H9 (cell line): ENCODE results near the gene TIMM8B. TPM values are rescaled to one million over a fixed set of nuclear protein-coding genes. Genes with fewer than 3 reads are reported as not detected.
A peak's percentile ranks its signal among the peaks of the same experiment; 100 is the strongest.

Experiments
- DNase-seq: peaks from one replicate; pipeline ENCODE4 v3.0.0-alpha.2; 2017
- H2AFZ ChIP-seq: one replicate; pipeline ENCODE4 v1.6.1; 2013; ENCODE audit warnings: mild to moderate bottlenecking, low read length, control low read depth, moderate library complexity
- H2AK5ac ChIP-seq: 2 replicates; pipeline ENCODE4 v1.6.1; 2013; ENCODE audit warnings: low read length, control low read depth, mixed read lengths; ENCODE audit not compliant: insufficient read length
- H2BK120ac ChIP-seq: one replicate; pipeline ENCODE4 v1.6.1; 2013; ENCODE audit warnings: low read depth, mild to moderate bottlenecking, low read length, control low read depth, inconsistent platforms; ENCODE audit not compliant: poor library complexity, severe bottlenecking
- H2BK12ac ChIP-seq: 2 replicates; pipeline ENCODE4 v1.6.1; 2013; ENCODE audit warnings: low read length, control low read depth, mixed read lengths, low read depth; ENCODE audit not compliant: insufficient read length
- H2BK15ac ChIP-seq: 2 replicates; pipeline ENCODE4 v1.6.1; 2013; ENCODE audit warnings: low read depth, low read length, control low read depth
- H2BK20ac ChIP-seq: one replicate; pipeline ENCODE4 v1.6.1; 2013; ENCODE audit warnings: low read depth, mild to moderate bottlenecking, low read length, control low read depth, inconsistent platforms; ENCODE audit not compliant: poor library complexity, severe bottlenecking
- H2BK5ac ChIP-seq: 2 replicates; pipeline ENCODE4 v1.6.1; 2013; ENCODE audit warnings: low read length, control low read depth, mixed read lengths; ENCODE audit not compliant: insufficient read length
- H3K14ac ChIP-seq: 2 replicates; pipeline ENCODE4 v1.6.1; 2013; ENCODE audit warnings: low read length, control low read depth; ENCODE audit not compliant: insufficient read depth
- H3K18ac ChIP-seq: 2 replicates; pipeline ENCODE4 v1.6.1; 2013; ENCODE audit warnings: low read depth, mild to moderate bottlenecking, mixed read lengths, low read length, control low read depth; ENCODE audit not compliant: insufficient read length
- H3K23ac ChIP-seq: 2 replicates; pipeline ENCODE4 v1.6.1; 2013; ENCODE audit warnings: low read length, control low read depth, mixed read lengths, low read depth; ENCODE audit not compliant: insufficient read length
- H3K23me2 ChIP-seq: 2 replicates; pipeline ENCODE4 v1.6.1; 2013; ENCODE audit warnings: low read depth, mild to moderate bottlenecking, mixed read lengths, low read length, control low read depth; ENCODE audit not compliant: insufficient read length, poor library complexity, severe bottlenecking
- H3K27ac ChIP-seq: 2 replicates; pipeline ENCODE4 v1.5.1; 2013; ENCODE audit warnings: low read length, control low read depth, mixed read lengths, low read depth; ENCODE audit not compliant: insufficient read length
- H3K27me3 ChIP-seq: 2 replicates; pipeline ENCODE4 v1.6.1; 2013; ENCODE audit warnings: low read length, control low read depth, inconsistent platforms; ENCODE audit not compliant: insufficient read depth
- H3K4ac ChIP-seq: 2 replicates; pipeline ENCODE4 v1.6.1; 2013; ENCODE audit warnings: low read depth, mild to moderate bottlenecking, control low read depth, inconsistent platforms, low read length, moderate library complexity
- H3K4me1 ChIP-seq: 2 replicates; pipeline ENCODE4 v1.6.1; 2013; ENCODE audit warnings: low read length, control low read depth, inconsistent platforms; ENCODE audit not compliant: insufficient read depth
- H3K4me2 ChIP-seq: 2 replicates; pipeline ENCODE4 v1.6.1; 2013; ENCODE audit warnings: low read length, control low read depth, mixed read lengths; ENCODE audit not compliant: insufficient read length, insufficient read depth
- H3K56ac ChIP-seq: 2 replicates; pipeline ENCODE4 v1.6.1; 2013; ENCODE audit warnings: low read depth, mild to moderate bottlenecking, mixed read lengths, low read length, control low read depth; ENCODE audit not compliant: insufficient read length
- H3K79me1 ChIP-seq: 2 replicates; pipeline ENCODE4 v1.6.1; 2013; ENCODE audit warnings: low read depth, mild to moderate bottlenecking, moderate library complexity, low read length, control low read depth, inconsistent platforms; ENCODE audit not compliant: insufficient read depth, poor library complexity, severe bottlenecking
- H3K79me2 ChIP-seq: 2 replicates; pipeline ENCODE4 v1.6.1; 2013; ENCODE audit warnings: low read length, control low read depth, inconsistent platforms; ENCODE audit not compliant: insufficient read depth
- H3K9ac ChIP-seq: 2 replicates; pipeline ENCODE4 v1.6.1; 2013; ENCODE audit warnings: low read length, control low read depth, mixed read lengths; ENCODE audit not compliant: insufficient read length; ENCODE audit errors: extremely low read depth
- H3K9me3 ChIP-seq: one replicate; pipeline ENCODE4 v1.6.1; 2013; ENCODE audit warnings: low read depth, low read length, inconsistent platforms; ENCODE audit not compliant: control insufficient read depth
- H3T11ph ChIP-seq: one replicate; pipeline ENCODE4 v1.6.1; 2013; ENCODE audit warnings: mild to moderate bottlenecking, low read length, control low read depth, inconsistent platforms
- H4K20me1 ChIP-seq: one replicate; pipeline ENCODE4 v1.6.1; 2013; ENCODE audit not compliant: control insufficient read depth, insufficient read length, insufficient read depth
- H4K5ac ChIP-seq: 2 replicates; pipeline ENCODE4 v1.6.1; 2013; ENCODE audit warnings: low read depth, mild to moderate bottlenecking, mixed read lengths, low read length, control low read depth; ENCODE audit not compliant: insufficient read length
- H4K8ac ChIP-seq: replicated peaks from 2 replicates; pipeline ENCODE4 v1.6.1; 2013; ENCODE audit warnings: low read length, control low read depth, mixed read lengths, low read depth; ENCODE audit not compliant: insufficient read length
- H4K91ac ChIP-seq: 2 replicates; pipeline ENCODE4 v1.6.1; 2013; ENCODE audit warnings: low read depth, mild to moderate bottlenecking, moderate library complexity, mixed read lengths, low read length, control low read depth; ENCODE audit not compliant: insufficient read length
- H3K27ac Mint-ChIP-seq, 3 experiments: 2 replicates in 2 of 3; 3 replicates in 1 of 3; pipeline ENCODE4 v1.8.0; 2020 to 2021; ENCODE audit warnings: mixed read lengths in 3 of 3, mild to moderate bottlenecking in 1 of 3, moderate library complexity in 1 of 3
- H3K27me3 Mint-ChIP-seq: 2 replicates; pipeline ENCODE4 v1.8.0; 2021; ENCODE audit warnings: low read depth, mild to moderate bottlenecking, moderate library complexity, mixed read lengths
- H3K36me3 Mint-ChIP-seq, 3 experiments: 2 replicates in 2 of 3; 3 replicates in 1 of 3; pipeline ENCODE4 v1.8.0; 2020 to 2021; ENCODE audit warnings: low read depth in 3 of 3, mixed read lengths in 3 of 3; ENCODE audit not compliant: insufficient read depth in 1 of 3
- H3K4me1 Mint-ChIP-seq, 2 experiments: 2 replicates each; pipeline ENCODE4 v1.8.0; 2020; ENCODE audit warnings: mixed read lengths in 2 of 2
- H3K4me3 Mint-ChIP-seq, 2 experiments: 2 replicates in 1 of 2; 3 replicates in 1 of 2; pipeline ENCODE4 v1.8.0; 2020 to 2021; ENCODE audit warnings: mild to moderate bottlenecking in 2 of 2, mixed read lengths in 2 of 2, moderate library complexity in 1 of 2
- H3K9me3 Mint-ChIP-seq, 2 experiments: 2 replicates in 1 of 2; 3 replicates in 1 of 2; pipeline ENCODE4 v1.8.0; 2020; ENCODE audit warnings: mild to moderate bottlenecking in 2 of 2, mixed read lengths in 2 of 2, moderate library complexity in 1 of 2
- WGBS: extraction: QIAGEN DNeasy Blood & Tissue Kit; methylation state at CpG from one replicate; pipeline ENCODE4 v1.1.7; 2013; ENCODE audit warnings: missing lambda C conversion rate, low lambda C conversion rate, mixed read lengths; ENCODE audit not compliant: insufficient read length; ENCODE audit errors: extremely low coverage; 5-methylcytosine and 5-hydroxymethylcytosine counted together
- total RNA-seq: library from RNA; stranded (reverse); gene quantifications from 2 replicates; pipeline ENCODE4 v1.2.1, GENCODE V29; 2021
- TF ChIP-seq, protein P1 (sequence below): fragments of 200-600 bp; sonication (generic); conservative IDR thresholded peaks from 3 replicates; pipeline ENCODE4 v1.8.0; 2021; ENCODE audit warnings: antibody characterized with exemption, mild to moderate bottlenecking

The TIMM8B gene
- total RNA-seq, 1 experiment from 2014 or later = 84.4 TPM

DNA sequence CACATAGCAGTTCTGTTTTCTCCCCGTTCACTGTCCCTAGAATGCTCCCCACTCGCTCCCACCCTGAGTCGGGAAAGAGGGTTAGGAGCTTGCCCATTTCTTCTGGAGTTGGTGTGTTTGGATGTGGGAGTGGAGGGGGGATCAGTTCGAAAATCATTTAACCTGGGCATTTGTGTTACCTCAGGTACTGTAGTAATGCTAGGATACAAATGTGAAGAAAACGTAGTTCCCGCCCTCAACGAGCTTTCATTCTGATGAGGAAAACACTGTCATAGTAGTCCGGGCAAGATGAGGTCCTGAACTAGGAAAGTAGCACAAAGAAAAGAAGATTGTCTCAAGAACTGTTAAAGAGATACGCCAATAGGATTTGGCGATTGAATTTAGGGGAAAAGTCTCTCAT, 656 bp upstream of the TIMM8B start:
- Histone ChIP-seq H3K23me2 (peaks cover 5% of the 10 kb centered on the region), H4K91ac (no peak overlapping the region), H3K4me2 (peak overlapping the region; percentile 97), H3T11ph (no peak overlapping the region), H3K4me1 (no peaks in the 10 kb centered on the region), H3K27me3 (no peaks in the 10 kb centered on the region), H3K56ac (no peak overlapping the region), H3K14ac (no peak overlapping the region), H3K9ac (peak overlapping the region; percentile 89), H2AK5ac (no peak overlapping the region), H3K23ac (no peak overlapping the region), H4K5ac (no peak overlapping the region), H2AFZ (no peak overlapping the region), H2BK20ac (no peak overlapping the region), H3K9me3 (no peaks in the 10 kb centered on the region), H2BK15ac (no peak overlapping the region), H3K79me2 (peaks cover 13% of the 10 kb centered on the region; the same call in 1 of the 2 replicates), H4K20me1 (no peaks in the 10 kb centered on the region), H3K27ac (no peak overlapping the region), H3K18ac (no peak overlapping the region), H2BK12ac (no peak overlapping the region), H2BK120ac (no peak overlapping the region), H4K8ac (no peak overlapping the region), H3K4ac (no peak overlapping the region), H2BK5ac (no peak overlapping the region), H3K79me1 (no peaks in the 10 kb centered on the region)
- no peak for DNase-seq
- H3K4me3 Mint-ChIP-seq = peak overlapping the region; percentile 100
- WGBS = no CpG with 5 or more reads among the region's 10 CpGs
- H3K4me1 Mint-ChIP-seq = peaks cover 16 to 20% of the 10 kb centered on the region in 2 experiments
- H3K36me3 Mint-ChIP-seq = peaks cover 31 to 94% (median 74%) of the 10 kb centered on the region in 3 experiments
- H3K9me3 Mint-ChIP-seq = peaks cover 0 to 4% of the 10 kb centered on the region in 2 experiments; a peak in 2 of 5 replicates
- H3K27me3 Mint-ChIP-seq = peaks cover 2% of the 10 kb centered on the region; the same call in 1 of the 2 replicates
- peak overlapping the region; percentile 95 to 100 (median 100) for H3K27ac Mint-ChIP-seq
- TF ChIP-seq, protein P1, sequence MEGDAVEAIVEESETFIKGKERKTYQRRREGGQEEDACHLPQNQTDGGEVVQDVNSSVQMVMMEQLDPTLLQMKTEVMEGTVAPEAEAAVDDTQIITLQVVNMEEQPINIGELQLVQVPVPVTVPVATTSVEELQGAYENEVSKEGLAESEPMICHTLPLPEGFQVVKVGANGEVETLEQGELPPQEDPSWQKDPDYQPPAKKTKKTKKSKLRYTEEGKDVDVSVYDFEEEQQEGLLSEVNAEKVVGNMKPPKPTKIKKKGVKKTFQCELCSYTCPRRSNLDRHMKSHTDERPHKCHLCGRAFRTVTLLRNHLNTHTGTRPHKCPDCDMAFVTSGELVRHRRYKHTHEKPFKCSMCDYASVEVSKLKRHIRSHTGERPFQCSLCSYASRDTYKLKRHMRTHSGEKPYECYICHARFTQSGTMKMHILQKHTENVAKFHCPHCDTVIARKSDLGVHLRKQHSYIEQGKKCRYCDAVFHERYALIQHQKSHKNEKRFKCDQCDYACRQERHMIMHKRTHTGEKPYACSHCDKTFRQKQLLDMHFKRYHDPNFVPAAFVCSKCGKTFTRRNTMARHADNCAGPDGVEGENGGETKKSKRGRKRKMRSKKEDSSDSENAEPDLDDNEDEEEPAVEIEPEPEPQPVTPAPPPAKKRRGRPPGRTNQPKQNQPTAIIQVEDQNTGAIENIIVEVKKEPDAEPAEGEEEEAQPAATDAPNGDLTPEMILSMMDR = no peak
